SK-N-SH (cell line): ENCODE results near the gene MEIS2. TPM values are rescaled to one million over a fixed set of nuclear protein-coding genes. Genes with fewer than 3 reads are reported as not detected.

ENCODE experiments used
- EP300 ChIP-seq, 2 experiments: IDR thresholded peaks; 2 replicates each; pipeline versions ENCODE4 v1.4.0 to v1.6.1; 2012; ENCODE audit warnings: borderline replicate concordance in 1 of 2, low read depth in 1 of 2, low read length in 1 of 2
- EZH2phosphoT487 ChIP-seq: fragments of 200-600 bp; sonication (generic); IDR thresholded peaks from 2 replicates; pipeline ENCODE4 v1.6.1; 2017; ENCODE audit warnings: low read depth, mixed run types, mild to moderate bottlenecking, antibody characterized with exemption, moderate library complexity, borderline replicate concordance
- FOSL2 ChIP-seq: IDR thresholded peaks from 2 replicates; pipeline ENCODE4 v1.4.0; 2012; ENCODE audit warnings: low read depth, mild to moderate bottlenecking, moderate library complexity, borderline replicate concordance
- FOXJ3 ChIP-seq: sonication (generic); formaldehyde crosslinking; IDR thresholded peaks from 2 replicates; pipeline ENCODE4 v1.5.1; 2020; ENCODE audit warnings: mild to moderate bottlenecking, missing genetic modification reagents
- IRF3 ChIP-seq: fragments of 150-350 bp; IDR thresholded peaks from 2 replicates; pipeline ENCODE4 v1.6.1; 2016; ENCODE audit warnings: mild to moderate bottlenecking, low read depth, low read length
- JUND ChIP-seq: IDR thresholded peaks from 2 replicates; pipeline ENCODE4 v1.4.0; 2012
- MEF2A ChIP-seq: IDR thresholded peaks from 2 replicates; pipeline ENCODE4 v1.4.0; 2012; ENCODE audit warnings: low read depth, borderline replicate concordance
- MXI1 ChIP-seq: IDR thresholded peaks from 2 replicates; pipeline ENCODE4 v1.6.1; 2012; ENCODE audit warnings: mild to moderate bottlenecking, low read depth, low read length, improper control_type of control experiment
- NFIC ChIP-seq: IDR thresholded peaks from 2 replicates; pipeline ENCODE4 v1.4.0; 2012; ENCODE audit warnings: borderline replicate concordance
- NRF1 ChIP-seq: IDR thresholded peaks from 2 replicates; pipeline ENCODE4 v1.6.1; 2012; ENCODE audit warnings: low read depth, mild to moderate bottlenecking, low read length
- POLR2AphosphoS5 ChIP-seq: IDR thresholded peaks from 2 replicates; pipeline ENCODE4 v1.6.1; 2012; ENCODE audit warnings: low read depth, low read length
- RAD21 ChIP-seq: IDR thresholded peaks from 2 replicates; pipeline ENCODE4 v1.6.1; 2012; ENCODE audit warnings: mild to moderate bottlenecking, low read length
- REST ChIP-seq: IDR thresholded peaks from 2 replicates; pipeline ENCODE4 v1.6.1; 2012; ENCODE audit warnings: mild to moderate bottlenecking, low read depth, low read length, moderate library complexity
- RXRA ChIP-seq: IDR thresholded peaks from 2 replicates; pipeline ENCODE4 v1.4.0; 2012; ENCODE audit warnings: low read depth, mild to moderate bottlenecking, borderline replicate concordance
- TEAD4 ChIP-seq: IDR thresholded peaks from 2 replicates; pipeline ENCODE4 v1.4.0; 2012; ENCODE audit warnings: mild to moderate bottlenecking, borderline replicate concordance; ENCODE audit not compliant: insufficient read depth
- USF1 ChIP-seq: IDR thresholded peaks from 2 replicates; pipeline ENCODE4 v1.4.0; 2012; ENCODE audit warnings: low read depth, borderline replicate concordance
- USF2 ChIP-seq: fragments of 150-350 bp; IDR thresholded peaks from 2 replicates; pipeline ENCODE4 v1.6.1; 2017; ENCODE audit warnings: antibody characterized with exemption, low read length, low read depth, borderline replicate concordance
- YY1 ChIP-seq: IDR thresholded peaks from 2 replicates; pipeline ENCODE4 v1.4.0; 2012; ENCODE audit warnings: low read depth, mild to moderate bottlenecking
- ZBTB33 ChIP-seq: IDR thresholded peaks from 2 replicates; pipeline ENCODE4 v1.4.0; 2012; ENCODE audit warnings: low read depth, borderline replicate concordance
- polyA plus RNA-seq, 3 experiments: library from polyadenylated mRNA; depleted of rRNA; stranded (reverse); fragments of >200 nt; gene quantifications; 2 replicates each; pipeline ENCODE4 v1.2.3, GENCODE V29; 2012

MEIS2 gene
- polyA plus RNA-seq, 1 of the 3 experiments (the other 2 are of a cell fraction) = 146 TPM

- TF ChIP-seq MEF2A (no peak), IRF3 (no peak), POLR2AphosphoS5 (no peak), ZBTB33 (no peak), FOXJ3 (CRISPR knock-in tag) (no peak), USF2 (no peak), JUND (no peak), FOSL2 (no peak), EP300 (IDR thresholded peaks at IDR 0.05; ENCODE audit: borderline replicate concordance in 1 of 2, low read depth in 1 of 2, low read length in 1 of 2) (no peak), MXI1 (peak; percentile 31; the same call in 1 of the 2 replicates), RXRA (peak; percentile 92), USF1 (no peak; the same call in 1 of the 2 replicates), YY1 (no peak), REST (peak; percentile 91), TEAD4 (no peak), NRF1 (no peak), EZH2phosphoT487 (no peak), RAD21 (no peak), NFIC (no peak)
Observed at GRCh38 chr15:37104424-37104981, 4.2 kb upstream of the MEIS2 start (continued).
